ENCODE data around the gene ST7.

- no peak for TF ChIP-seq POLR2AphosphoS5 (IDR thresholded peaks at IDR 0.05; ENCODE audit: borderline replicate concordance, low read depth, low read length)
- TF ChIP-seq EZH2 (IDR thresholded peaks at IDR 0.05) = no peak
These were observed 53.8 kb downstream of the ST7 start for GRCh38 chr7:117006907-117007684.

All from SK-N-MC (cell line).